Tibial nerve (tissue), 3 donors: ENCODE measurements around the gene NEK2.

Experiments used
- POLR2A ChIP-seq, 2 donors: fragments of 450-650 bp; IDR thresholded peaks; one replicate each; pipeline ENCODE4 v1.6.1; 2017; ENCODE audit warnings: antibody characterized with exemption in 2 of 2, mild to moderate bottlenecking in 2 of 2, moderate library complexity in 2 of 2
- TF ChIP-seq, protein P1 (sequence below), 5 experiments: fragments of 200-600 bp in 3 of 5; fragments of 450-650 bp in 2 of 5; sonication (generic) in 3 of 5; IDR thresholded peaks; one replicate each; pipeline ENCODE4 v1.5.1; 2016 to 2019; ENCODE audit warnings: antibody characterized with exemption in 5 of 5, mild to moderate bottlenecking in 3 of 5, moderate library complexity in 2 of 5

DNA sequence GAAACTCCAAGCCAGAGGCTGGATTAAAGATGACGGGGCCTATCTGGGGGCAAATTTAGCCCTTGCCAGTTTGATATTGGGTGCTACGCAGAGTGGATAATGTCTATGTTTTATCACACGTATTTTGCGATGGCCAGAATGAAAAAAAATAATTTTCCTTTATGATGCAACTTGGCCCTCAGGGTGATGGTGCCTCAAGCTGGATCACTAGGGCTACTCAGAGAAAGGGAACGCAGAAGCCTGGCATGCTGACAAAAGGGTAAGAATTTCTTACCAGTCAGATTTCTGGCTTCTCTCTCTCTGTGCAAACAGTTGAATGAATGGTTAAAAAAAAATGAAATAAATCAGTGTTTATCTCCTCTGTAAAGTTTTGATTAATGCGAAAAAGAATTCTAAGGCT lies 32.6 kb upstream of the NEK2 start:
- TF ChIP-seq, protein P1, sequence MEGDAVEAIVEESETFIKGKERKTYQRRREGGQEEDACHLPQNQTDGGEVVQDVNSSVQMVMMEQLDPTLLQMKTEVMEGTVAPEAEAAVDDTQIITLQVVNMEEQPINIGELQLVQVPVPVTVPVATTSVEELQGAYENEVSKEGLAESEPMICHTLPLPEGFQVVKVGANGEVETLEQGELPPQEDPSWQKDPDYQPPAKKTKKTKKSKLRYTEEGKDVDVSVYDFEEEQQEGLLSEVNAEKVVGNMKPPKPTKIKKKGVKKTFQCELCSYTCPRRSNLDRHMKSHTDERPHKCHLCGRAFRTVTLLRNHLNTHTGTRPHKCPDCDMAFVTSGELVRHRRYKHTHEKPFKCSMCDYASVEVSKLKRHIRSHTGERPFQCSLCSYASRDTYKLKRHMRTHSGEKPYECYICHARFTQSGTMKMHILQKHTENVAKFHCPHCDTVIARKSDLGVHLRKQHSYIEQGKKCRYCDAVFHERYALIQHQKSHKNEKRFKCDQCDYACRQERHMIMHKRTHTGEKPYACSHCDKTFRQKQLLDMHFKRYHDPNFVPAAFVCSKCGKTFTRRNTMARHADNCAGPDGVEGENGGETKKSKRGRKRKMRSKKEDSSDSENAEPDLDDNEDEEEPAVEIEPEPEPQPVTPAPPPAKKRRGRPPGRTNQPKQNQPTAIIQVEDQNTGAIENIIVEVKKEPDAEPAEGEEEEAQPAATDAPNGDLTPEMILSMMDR (IDR thresholded peaks at IDR 0.05) = no peak
- TF ChIP-seq POLR2A (IDR thresholded peaks at IDR 0.05) = no peak
